Measurements from ENCODE around the gene C19orf47. TPM values are rescaled to one million over a fixed set of nuclear protein-coding genes. Genes with fewer than 3 reads are reported as not detected.

Gene C19orf47
- total RNA-seq, 1 donor, result 9.1 TPM

- TF ChIP-seq CTCF (IDR thresholded peaks at IDR 0.05; ENCODE audit: insufficient read depth, low read length), result peak; percentile 73
- H3K4me3 ChIP-seq (ENCODE audit: low read depth, low read length), result no peak overlapping the region
- peak; percentile 92 for DNase-seq (ENCODE audit: low read depth)
Measured at GRCh38 chr19:40305403-40305802, 42.8 kb downstream of the C19orf47 start.

DNA sequence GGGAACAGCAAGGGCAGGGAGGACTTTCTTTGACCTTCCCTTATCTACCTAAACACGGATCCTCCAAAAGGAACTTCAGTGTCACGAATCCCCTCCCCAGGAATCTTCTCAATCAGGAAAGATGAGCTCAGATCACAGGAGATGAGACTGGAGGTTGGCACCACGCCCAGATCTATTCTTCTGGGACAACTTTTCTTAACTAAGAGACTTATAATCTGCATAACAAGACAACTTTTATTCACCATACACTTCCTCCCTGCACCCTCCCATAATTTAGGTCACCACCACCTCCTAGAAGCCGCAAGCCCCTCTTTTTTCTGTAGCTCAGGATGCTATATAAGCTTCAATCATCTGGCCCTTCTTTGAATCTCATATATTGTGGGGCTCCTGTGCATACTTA, 43.9 kb downstream of the C19orf47 start:
- no peak for DNase-seq (ENCODE audit: low read depth)
- TF ChIP-seq CTCF (IDR thresholded peaks at IDR 0.05; ENCODE audit: insufficient read depth, low read length), result no peak
- H3K4me3 ChIP-seq (ENCODE audit: low read depth, low read length), result no peak overlapping the region

GRCh38 chr19:40303765-40304164, 44.4 kb downstream of the C19orf47 start:
- DNase-seq (ENCODE audit: low read depth), result no peak
- H3K4me3 ChIP-seq (ENCODE audit: low read depth, low read length), result no peak overlapping the region
- no peak for TF ChIP-seq CTCF (IDR thresholded peaks at IDR 0.05; ENCODE audit: insufficient read depth, low read length)

DNA sequence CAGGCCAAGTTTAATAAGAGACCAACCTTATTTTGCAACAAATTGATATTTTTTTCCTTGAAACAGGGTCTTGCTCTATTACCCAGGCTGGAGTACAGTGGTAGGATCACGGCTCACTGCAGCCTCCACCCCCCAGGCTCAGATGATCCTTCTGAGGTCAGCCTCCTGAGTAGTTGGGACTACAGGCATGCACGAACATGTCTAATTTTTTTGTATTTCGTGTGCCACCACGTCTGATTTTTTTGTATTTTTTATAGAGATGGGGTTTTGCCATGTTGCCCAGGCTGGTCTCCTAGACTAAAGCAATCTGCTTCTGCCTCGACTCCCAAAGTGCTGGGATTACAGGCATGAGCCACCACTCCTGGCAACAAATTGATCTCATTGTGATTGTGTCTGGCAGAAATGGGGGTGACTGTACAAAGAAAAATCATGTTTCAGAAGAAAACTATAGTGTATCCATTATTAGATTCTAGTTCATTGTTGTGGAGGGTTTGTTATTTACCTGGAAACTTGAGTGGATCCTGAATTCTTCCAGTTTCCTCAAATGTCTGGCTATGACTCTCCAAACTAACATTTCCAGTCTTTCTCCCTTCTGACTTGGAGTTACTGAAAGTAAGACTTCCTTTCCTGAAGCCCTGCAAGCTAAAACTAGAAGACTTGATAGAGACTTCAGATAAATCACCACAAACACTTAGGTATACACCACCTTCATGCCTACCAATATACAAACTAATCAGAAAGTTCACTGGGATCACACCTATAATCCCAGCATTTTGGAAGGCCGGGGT, 45.8 kb downstream of the C19orf47 start:
- DNase-seq (ENCODE audit: low read depth), result no peak
- no peak overlapping the region for H3K4me3 ChIP-seq (ENCODE audit: low read depth, low read length)
- TF ChIP-seq CTCF (IDR thresholded peaks at IDR 0.05; ENCODE audit: insufficient read depth, low read length), result no peak

- TF ChIP-seq CTCF (IDR thresholded peaks at IDR 0.05; ENCODE audit: insufficient read depth, low read length), result no peak
- no peak overlapping the region for H3K4me3 ChIP-seq (ENCODE audit: low read depth, low read length)
- no peak for DNase-seq (ENCODE audit: low read depth)
Measured at GRCh38 chr19:40300668-40301067, 47.5 kb downstream of the C19orf47 start.

DNA sequence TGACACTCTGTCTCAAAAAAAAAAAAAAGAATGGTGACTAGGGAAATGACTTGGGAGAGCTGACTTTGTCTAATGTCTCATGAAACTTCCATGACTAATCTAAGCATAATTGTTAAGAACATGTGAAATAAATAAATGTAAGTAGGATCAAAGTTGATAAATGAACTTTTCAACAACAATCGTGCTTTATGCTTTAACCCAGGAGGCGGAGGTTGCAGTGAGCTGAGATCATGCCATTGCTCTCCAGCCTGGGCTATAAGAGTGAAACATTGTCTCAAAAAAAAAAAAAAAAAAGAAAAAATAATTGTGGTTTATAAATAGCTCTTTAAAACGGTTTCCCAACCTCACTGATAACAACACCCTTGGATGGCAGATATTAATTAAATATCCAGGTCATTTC, 50.2 kb downstream of the C19orf47 start:
- H3K4me3 ChIP-seq (ENCODE audit: low read depth, low read length), result no peak overlapping the region
- no peak for TF ChIP-seq CTCF (IDR thresholded peaks at IDR 0.05; ENCODE audit: insufficient read depth, low read length)
- DNase-seq (ENCODE audit: low read depth), result no peak

- no peak overlapping the region for H3K4me3 ChIP-seq (ENCODE audit: low read depth, low read length)
- TF ChIP-seq CTCF (IDR thresholded peaks at IDR 0.05; ENCODE audit: insufficient read depth, low read length), result no peak
- DNase-seq (ENCODE audit: low read depth), result no peak
Measured at GRCh38 chr19:40294560-40294959, 53.6 kb downstream of the C19orf47 start.

Measured in fibroblast of the aortic adventitia (primary cell).